Superior temporal gyrus (tissue), 1 donor: ENCODE data around the gene MATK.
A peak's percentile ranks its signal among the peaks of the same experiment; 100 is the strongest.
"Not testable (repeated sequence)": the region's sequence is repeated elsewhere in the genome, so short reads cannot be mapped to it uniquely, and the experiment has no call there.

Experiments
- DNase-seq: peaks from one replicate; pipeline ENCODE4 v3.0.0-alpha.2; 2016; ENCODE audit errors: extremely low spot score

Gene MATK

GRCh38 chr19:3816566-3817218, 30.5 kb upstream of the MATK start:
- no peak for DNase-seq

- DNase-seq, result not testable (repeated sequence)
These were observed 30.0 kb upstream of the MATK start for GRCh38 chr19:3816148-3816547.

DNA sequence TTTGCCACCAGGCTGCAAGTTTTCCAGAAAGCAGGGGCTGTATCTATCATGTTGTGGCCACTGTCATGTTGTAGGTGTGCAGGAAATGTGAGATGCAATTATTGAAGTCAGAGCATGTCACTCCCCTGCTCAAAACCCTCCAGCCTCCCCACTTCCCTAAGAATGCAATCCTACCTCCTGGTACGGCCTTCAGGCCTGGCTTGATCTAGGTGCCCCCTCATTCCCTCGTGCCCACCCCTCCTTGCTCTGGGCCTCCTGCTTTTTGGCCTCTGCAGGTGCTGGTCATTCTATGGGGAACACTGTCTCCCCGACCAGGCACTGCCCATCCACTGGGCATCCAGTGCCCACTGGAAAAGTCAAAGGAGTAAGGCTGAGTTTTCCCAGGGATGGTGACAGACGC, 28.5 kb upstream of the MATK start:
- DNase-seq, result no peak

- DNase-seq, result no peak
These were observed 27.6 kb upstream of the MATK start for GRCh38 chr19:3813473-3814392.

DNA sequence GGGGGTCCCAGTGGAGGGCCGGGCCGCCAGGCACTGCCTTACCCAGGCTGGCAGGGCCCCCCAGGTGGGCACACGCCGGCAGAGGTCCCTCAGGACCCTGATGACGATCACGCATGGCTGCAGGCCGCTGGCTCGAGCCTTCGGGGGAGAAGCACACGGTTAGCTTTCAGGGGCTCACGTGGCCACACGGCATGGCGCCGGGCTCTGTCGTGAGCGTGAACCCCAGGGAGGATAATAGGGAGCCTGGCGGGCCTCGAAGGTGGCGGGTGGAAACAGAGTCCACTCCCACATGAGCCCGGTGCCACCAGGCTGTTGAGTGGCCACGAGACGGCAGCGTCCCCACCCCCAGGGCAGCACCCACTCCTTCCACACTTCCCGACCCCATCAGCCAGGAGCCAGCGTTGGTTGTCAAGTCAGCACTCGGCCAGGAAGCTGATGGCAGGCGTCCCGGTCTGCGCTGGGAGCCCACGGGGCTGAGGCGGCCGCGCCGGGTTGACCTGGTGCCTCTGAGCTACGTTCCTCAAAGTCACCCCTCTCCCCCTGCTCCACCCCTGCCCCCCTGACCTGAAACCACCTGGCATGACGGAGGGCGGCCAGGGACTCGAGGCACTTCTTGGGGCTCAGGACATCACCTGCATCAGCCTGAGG, 24.7 kb upstream of the MATK start:
- no peak for DNase-seq

DNA sequence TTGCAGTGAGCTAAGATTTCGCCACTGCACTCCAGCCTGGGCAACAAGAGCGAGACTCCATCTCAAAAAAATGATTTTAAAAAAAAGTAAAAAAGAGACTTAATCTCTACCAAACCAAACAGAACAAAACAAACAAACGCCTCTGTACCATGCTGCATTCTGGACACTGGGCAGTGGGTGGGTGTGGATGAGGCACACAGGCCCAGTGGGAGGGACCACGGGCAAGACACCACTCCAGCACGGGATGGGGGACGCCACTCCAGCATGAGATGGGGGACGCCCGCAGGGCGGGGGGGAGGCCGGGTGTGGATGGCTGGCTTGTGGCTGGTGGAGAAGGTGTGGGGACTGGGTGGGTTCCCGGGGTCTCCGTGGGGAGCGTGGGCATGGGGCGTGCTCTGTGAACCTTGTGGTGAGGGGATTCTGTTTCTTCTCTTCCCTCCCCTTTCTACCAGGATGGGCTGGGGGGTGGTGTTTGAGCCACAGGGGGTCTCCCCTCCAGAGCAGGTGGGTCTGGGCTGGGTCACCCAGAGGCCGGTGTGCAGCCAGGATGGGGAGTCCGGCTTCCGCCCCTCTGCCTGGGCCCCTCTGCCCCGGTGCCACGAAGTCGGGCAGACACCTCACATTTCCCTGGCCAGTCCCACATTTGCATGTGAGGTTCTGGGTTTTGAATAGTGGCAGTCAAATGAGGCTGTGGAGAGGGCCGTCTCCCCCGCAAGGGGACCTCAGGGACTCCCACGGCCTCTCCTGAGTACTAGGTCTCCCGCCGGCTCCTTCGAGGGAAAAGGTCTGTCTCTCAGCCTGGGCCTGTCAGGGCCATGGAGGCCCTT, 23.9 kb upstream of the MATK start:
- no peak for DNase-seq

- DNase-seq, result no peak
These were observed 22.4 kb upstream of the MATK start for GRCh38 chr19:3808420-3809143.

GRCh38 chr19:3807574-3808354, 21.6 kb upstream of the MATK start:
- no peak for DNase-seq

DNA sequence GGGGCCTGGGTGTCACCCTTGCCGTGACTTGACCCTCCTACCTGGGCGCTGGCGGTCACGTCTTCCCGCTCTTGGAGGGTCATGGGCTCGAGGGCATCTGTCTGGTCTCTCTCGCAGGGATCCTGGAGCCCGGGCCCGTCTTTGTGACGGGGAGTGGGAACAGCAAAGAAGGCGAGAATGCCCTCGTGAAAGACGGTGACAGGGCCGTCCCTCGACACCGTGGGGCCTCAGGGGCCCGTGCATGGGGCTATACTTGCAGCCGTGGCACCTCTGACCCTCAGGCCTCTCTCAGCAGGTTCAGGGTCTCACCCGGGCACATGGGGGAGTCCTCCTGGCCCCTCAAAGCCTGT, 20.9 kb upstream of the MATK start:
- no peak for DNase-seq

GRCh38 chr19:3805859-3806258, 19.7 kb upstream of the MATK start:
- DNase-seq, result no peak

DNA sequence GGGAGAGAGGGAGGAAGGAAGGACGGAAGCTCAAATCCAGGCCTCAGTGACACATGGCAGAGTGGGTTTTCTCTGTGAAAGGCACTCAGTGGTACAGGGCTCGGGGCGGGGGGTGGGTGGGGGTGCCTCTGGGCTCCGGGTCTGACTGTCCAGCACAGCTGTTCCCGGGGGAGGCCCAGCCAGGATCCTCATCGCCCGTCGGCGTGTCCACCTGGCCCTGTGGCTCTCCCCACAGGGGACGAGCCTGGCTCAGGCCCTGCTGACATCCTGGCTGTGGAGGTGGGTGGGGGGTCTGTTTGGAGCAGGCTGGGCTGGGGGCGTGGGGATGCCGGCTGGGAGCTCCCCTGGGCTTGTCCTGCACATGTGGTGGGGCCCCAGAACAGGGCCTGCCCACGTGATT, 18.2 kb upstream of the MATK start:
- no peak for DNase-seq

- DNase-seq, result no peak
These were observed 17.8 kb upstream of the MATK start for GRCh38 chr19:3803986-3804385.

GRCh38 chr19:3803114-3803888, 17.1 kb upstream of the MATK start:
- no peak for DNase-seq

DNA sequence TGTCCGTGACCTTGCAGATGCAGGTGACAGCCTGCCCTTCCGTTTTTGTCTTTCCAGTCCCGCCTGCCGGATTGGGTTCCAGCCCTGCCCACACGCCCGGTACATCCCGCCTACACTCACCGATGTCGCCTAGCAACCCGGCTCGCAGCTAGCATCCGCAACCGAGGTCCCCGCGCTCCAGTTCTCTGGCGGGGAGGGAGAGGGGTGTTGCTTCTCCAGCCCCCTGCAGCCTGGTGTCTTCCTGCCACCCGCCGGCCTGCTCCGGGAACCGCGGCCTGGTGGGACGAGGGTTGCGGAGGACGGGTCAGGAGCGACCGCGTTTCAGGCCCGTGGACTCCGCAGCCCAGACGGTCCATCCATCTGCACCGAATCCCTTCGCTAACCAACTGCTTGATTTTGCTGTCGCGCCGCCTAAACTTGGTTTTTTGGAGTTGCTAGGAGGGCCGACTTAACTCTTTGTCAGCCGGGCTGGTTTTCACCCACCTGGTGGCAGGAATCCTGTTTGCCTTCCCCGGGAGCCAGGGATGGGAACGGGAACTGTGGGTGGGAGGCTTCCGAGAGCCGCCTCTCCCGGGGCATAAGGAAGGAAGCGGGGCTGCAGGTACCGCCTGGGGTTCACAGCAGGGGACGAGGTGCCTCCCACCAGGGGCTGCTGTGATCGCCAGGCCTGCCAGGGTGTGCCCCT, 15.4 kb upstream of the MATK start:
- peak; percentile 29 for DNase-seq

GRCh38 chr19:3800996-3801395, 14.8 kb upstream of the MATK start:
- DNase-seq, result peak; percentile 10

DNA sequence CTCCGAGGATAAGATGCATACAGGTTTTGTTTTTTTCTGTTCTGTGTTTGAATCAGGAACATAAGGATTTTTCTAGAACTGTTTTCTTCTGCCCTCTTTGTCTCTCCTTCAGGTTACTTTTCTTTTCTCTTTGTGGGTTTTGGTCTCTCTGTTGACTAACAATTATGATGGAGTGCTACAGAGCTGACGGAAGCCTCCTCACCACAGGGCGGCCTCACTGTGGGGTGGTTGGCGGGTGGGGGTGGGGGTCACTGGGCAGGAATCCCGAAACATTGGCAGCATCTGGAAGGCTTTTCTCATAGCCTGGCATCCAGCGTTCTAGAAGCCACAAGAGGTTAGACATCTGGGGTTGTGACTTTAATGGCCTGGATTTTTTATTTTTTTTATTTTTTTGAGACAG, 12.0 kb upstream of the MATK start:
- no peak for DNase-seq

DNA sequence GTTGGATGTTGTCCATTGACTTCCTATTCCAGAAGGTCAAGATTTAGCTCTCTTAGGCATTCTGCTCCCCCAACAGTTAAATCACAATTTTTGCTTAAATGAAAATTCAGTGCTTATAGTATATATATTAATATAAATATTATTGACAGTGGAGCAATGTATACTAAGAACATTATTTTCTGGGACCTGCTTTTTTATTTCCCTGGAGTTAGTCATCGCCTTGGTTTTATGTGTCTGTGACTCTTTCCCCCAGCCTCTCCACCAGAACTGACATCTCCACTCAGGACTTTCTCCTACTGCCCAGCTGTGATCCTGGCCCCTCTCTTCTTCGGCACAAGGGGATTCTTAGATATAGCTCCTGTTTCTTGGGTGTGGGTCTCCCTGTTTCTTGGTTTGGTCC, 10.2 kb upstream of the MATK start:
- no peak for DNase-seq

GRCh38 chr19:3793799-3794198, 7.6 kb upstream of the MATK start:
- DNase-seq, result no peak

DNA sequence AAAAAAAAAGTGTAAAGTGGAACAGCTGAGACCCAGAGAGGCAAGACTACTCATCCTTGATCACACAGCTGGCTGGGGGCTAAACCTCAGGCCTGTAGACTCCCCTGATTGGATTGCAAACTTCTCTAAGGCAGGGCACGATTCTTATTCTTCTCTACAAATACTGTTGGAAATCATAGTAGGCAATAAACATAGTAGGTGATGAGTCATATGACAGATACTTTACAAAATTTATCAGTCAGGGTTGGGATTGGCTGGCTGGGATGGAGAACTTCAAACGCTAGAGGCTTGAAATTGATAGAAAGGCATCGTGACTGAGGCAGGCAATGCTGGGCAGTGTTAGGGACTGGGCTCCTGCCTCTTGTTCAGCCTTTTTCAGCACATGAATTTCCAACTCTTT, 5.9 kb upstream of the MATK start:
- DNase-seq, result no peak
